ENCODE measurements around the gene CAMK1D. TPM values are rescaled to one million over a fixed set of nuclear protein-coding genes. Genes with fewer than 3 reads are reported as not detected.
"Not testable (repeated sequence)": the region's sequence is repeated elsewhere in the genome, so short reads cannot be mapped to it uniquely, and the experiment has no call there.

The CAMK1D gene
- total RNA-seq, 2 experiments from 2014 or later = 3.4 to 4.2 TPM

DNA sequence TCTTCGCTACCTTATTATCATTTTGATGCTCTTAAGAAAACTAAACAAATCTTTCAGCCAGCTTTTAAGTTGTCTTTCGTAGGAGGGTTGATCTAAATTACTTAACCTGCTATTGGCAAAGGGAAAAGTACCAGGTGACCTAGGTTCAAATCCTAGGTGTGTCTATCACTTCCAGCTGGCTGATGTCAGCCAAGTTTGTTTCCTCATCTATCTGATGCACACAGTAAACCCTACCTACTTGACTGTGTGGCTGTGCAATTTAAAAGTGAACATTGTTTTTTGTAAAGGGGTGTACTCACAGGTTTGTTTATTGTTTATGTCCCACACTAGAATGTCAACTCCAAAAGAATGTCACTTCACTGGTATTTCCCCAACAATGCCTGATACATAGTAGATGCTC is 21.9 kb upstream of the CAMK1D start:
- ChIA-PET POLR2A (interaction anchor here (0.6 kb wide), 1 partner anchor 34 kb away, joined by 3 read pairs; no protein-coding TSS in a partner anchor), CTCF (interaction anchor here (1.5 kb wide), 1 partner anchor 329 kb away, joined by 3 read pairs; no protein-coding TSS in a partner anchor)
- no peak for ATAC-seq
- H3K27ac Mint-ChIP-seq = no peak overlapping the region
- no peak overlapping the region for H3K4me3 Mint-ChIP-seq
- no peak for DNase-seq
- peaks cover 4% of the 10 kb centered on the region for H3K27me3 Mint-ChIP-seq (ENCODE audit: low read depth)
- H3K4me1 Mint-ChIP-seq (ENCODE audit: low read depth) = no peaks in the 10 kb centered on the region
- no peaks in the 10 kb centered on the region for H3K36me3 Mint-ChIP-seq (ENCODE audit: low read depth)
- no peaks in the 10 kb centered on the region for H3K9me3 Mint-ChIP-seq (ENCODE audit: insufficient read depth)

DNA sequence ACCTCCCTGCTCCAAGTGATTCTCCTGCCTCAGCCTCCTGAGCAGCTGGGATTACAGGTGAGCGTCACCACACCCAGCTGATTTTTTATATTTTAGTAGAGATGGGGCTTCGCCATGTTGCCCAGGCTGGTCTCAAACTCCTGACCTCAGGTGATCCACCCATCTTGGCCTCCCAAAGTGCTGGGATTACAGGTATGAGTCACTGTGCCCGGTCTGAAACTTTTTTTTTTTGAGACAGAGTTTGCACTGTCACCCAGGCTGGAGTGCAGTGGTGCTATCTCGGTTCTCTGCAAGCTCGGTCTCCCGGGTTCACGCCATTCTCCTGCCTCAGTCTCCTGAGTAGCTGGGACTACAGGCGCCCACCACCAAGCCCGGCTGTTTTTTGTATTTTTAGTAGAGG is 21.0 kb upstream of the CAMK1D start:
- ATAC-seq, H3K4me3 Mint-ChIP-seq, CTCF ChIA-PET: not testable (repeated sequence)

DNA sequence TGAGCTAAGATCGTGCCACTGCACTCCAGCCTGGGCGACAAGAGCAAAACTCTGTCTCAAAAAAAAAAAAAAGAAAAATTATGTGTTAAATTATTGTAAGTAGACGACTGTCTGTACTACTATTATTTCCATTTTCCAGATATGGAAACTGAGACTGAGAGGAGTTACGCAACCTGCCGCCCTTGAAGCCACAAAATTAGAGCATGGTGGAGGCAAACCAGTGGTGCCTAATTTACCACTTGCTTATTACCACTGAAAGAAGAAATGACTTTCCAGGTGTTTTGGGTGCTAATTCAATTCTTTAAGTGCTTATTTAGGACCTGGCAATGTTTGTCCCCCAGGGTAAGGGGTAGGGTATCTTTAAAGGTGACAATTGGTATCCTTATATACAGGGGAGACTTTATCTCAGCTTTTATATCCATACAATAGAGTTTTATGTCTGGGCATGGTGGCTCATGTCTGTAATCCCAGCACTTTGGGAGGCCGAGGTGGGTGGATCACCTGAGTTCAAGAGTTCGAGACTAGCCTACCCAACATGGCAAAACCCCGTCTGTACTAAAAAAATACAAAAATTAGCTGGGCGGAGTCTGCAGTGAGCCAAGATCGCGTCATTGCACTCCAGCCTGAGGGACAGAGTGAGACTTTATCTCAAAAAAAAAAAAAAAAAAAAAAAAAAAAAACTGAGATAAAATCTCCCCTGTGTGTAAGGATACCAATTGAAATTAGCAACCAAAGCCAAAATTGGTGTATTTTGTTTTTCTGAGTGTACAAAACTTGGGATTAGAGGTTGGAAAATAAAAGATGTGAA is 16.6 kb upstream of the CAMK1D start:
- H3K9me3 Mint-ChIP-seq (ENCODE audit: insufficient read depth) = no peaks in the 10 kb centered on the region
- H3K27me3 Mint-ChIP-seq (ENCODE audit: low read depth) = no peaks in the 10 kb centered on the region
- ChIA-PET POLR2A (no interaction called here), CTCF (interaction anchor here (1.1 kb wide), 1 partner anchor 16 kb away, joined by 3 read pairs; no protein-coding TSS in a partner anchor)
- no peak overlapping the region for H3K4me3 Mint-ChIP-seq
- DNase-seq (no peak), ATAC-seq (no peak)
- no peak overlapping the region for H3K27ac Mint-ChIP-seq
- H3K36me3 Mint-ChIP-seq (ENCODE audit: low read depth) = no peaks in the 10 kb centered on the region
- no peaks in the 10 kb centered on the region for H3K4me1 Mint-ChIP-seq (ENCODE audit: low read depth)

More for the DNA sequence above, 21.0 kb upstream of the CAMK1D start:
- H3K36me3 Mint-ChIP-seq (ENCODE audit: low read depth); POLR2A ChIA-PET; H3K9me3 Mint-ChIP-seq (ENCODE audit: insufficient read depth); DNase-seq; H3K4me1 Mint-ChIP-seq (ENCODE audit: low read depth); H3K27me3 Mint-ChIP-seq (ENCODE audit: low read depth); H3K27ac Mint-ChIP-seq: not testable (repeated sequence)

DNA sequence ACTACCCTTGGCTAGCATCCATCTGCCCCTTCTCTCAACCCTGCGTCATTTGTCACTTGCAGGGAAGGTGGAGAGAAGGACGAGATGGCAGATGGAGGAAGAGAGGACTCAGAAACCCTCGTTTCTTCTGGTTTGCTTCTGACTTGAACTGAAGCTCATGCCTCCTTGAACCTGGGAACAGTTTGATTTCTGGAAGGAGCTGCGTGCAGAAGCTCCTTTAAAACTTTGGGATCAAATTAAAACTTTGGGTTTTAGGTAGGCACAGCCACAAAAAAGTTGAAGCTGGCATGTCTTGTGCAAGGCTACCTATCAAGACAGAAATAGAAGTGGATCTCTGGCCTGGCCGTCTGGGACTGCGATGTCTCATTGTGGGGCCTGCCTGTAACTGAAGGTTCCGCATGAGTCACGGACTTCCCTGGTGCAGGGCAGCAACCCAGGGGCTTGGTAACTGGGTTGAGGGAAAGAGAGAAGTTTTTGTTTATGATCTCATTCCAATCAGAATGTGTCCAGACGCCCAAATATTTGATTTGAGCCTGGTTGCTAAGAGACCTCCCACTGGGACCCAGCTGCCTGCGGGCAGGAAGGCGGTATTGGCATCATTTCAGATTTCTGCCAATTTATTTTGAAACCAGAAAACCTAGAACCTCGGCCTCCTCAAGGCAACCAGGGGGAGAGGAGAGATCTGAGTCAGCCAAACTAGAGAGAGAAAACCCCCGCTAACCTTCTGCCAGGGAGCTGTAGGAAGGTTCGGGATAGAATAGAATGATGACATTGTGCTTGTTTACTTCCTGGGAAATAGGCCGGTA is 15.8 kb upstream of the CAMK1D start:
- Mint-ChIP-seq H3K27ac (no peak overlapping the region), H3K27me3 (ENCODE audit: low read depth) (no peaks in the 10 kb centered on the region), H3K4me1 (ENCODE audit: low read depth) (no peaks in the 10 kb centered on the region), H3K9me3 (ENCODE audit: insufficient read depth) (no peaks in the 10 kb centered on the region), H3K4me3 (no peak overlapping the region), H3K36me3 (ENCODE audit: low read depth) (no peaks in the 10 kb centered on the region)
- ATAC-seq = no peak
- ChIA-PET POLR2A (no interaction called here), CTCF (interaction anchor here (1.1 kb wide), 1 partner anchor 15 kb away, joined by 3 read pairs; no protein-coding TSS in a partner anchor)
- DNase-seq = no peak

DNA sequence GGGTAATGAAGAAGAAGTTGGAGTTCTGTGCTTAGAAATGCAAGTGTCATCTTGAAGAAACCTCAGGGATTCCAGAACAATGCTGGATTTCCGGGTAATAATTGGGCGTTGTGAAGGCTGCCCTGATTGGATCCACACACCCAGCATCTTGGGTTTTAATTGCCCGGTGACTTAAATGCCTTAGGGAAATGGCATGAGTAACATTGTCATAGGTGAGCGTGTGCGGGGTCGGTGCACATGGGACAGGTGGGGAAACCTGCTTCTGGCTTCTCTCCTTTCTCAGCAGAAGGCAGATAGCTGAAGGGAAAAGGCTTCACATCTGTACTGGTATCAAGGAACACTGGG is 15.2 kb upstream of the CAMK1D start:
- DNase-seq (no peak), ATAC-seq (no peak)
- no peak overlapping the region for H3K4me3 Mint-ChIP-seq
- POLR2A ChIA-PET = no interaction called here
- H3K4me1 Mint-ChIP-seq (ENCODE audit: low read depth) = no peaks in the 10 kb centered on the region
- H3K9me3 Mint-ChIP-seq (ENCODE audit: insufficient read depth) = no peaks in the 10 kb centered on the region
- CTCF ChIA-PET = no interaction called here
- no peaks in the 10 kb centered on the region for H3K36me3 Mint-ChIP-seq (ENCODE audit: low read depth)
- H3K27me3 Mint-ChIP-seq (ENCODE audit: low read depth) = peaks cover 2% of the 10 kb centered on the region
- no peak overlapping the region for H3K27ac Mint-ChIP-seq

DNA sequence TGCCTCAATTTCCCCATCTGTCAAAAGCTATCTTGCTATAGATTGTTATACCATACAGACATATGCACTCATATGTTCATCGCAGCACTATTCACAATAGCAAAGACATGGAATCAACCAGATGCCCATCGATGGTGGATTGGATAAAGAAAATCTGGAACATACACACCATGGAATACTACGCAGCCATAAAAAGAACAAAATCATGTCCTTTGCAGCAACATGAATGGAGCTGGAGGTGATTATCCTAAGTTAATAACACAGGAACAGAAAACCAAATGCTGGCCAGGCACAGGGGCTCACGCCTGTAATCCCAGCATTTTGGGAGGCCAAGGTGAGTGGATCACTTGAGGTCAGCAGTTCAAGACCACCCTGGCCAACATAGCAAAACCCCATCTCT is 14.2 kb upstream of the CAMK1D start:
- POLR2A ChIA-PET; H3K27ac Mint-ChIP-seq; H3K36me3 Mint-ChIP-seq (ENCODE audit: low read depth); H3K4me1 Mint-ChIP-seq (ENCODE audit: low read depth); CTCF ChIA-PET; ATAC-seq; H3K4me3 Mint-ChIP-seq; DNase-seq; H3K9me3 Mint-ChIP-seq (ENCODE audit: insufficient read depth); H3K27me3 Mint-ChIP-seq (ENCODE audit: low read depth): not testable (repeated sequence)

DNA sequence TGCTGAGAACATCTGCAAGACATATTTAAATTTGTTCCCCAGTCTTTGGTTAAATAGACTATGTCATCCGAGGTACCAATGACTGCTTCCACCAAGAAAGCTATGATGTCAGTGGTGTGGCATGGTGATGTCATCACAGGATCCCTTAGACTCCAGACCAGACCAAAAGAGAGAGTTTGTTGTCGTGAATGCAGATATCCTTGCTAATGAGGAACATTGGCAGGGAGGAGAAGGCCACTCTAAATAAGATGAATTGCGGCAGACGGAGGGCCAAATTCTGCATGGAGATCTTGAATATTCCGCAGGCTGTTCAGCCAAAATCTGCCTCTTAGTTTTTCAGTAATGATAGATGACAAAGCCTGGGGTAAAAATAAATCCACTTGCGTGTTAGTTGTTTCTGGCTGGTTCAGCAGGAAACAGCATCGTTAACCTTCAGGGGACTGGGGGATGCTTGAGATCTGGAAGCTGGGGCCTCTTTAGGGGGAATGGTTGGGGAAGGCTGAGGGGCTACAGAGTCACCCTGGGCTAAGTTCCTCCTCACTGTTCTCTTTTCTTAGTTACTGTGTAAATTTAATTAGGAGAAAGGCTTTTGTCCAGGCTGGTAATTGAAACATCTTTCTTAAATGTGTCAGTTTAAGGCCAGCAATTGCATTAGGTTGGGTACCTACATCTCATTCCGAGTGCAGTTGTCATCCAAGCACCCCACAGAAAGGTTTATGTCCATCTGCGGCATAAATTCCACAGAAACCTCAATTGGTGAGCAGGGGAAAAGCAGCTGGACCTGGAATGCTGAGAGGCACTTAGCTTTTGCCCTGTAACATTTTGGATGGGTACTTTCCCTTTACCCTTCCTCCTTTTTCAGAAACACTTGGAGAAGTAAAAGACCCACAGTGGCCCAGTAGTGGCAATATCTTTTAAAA is 11.6 kb upstream of the CAMK1D start:
- no peaks in the 10 kb centered on the region for H3K9me3 Mint-ChIP-seq (ENCODE audit: insufficient read depth)
- DNase-seq = no peak
- H3K27ac Mint-ChIP-seq = no peak overlapping the region
- H3K4me1 Mint-ChIP-seq (ENCODE audit: low read depth) = no peaks in the 10 kb centered on the region
- H3K36me3 Mint-ChIP-seq (ENCODE audit: low read depth) = no peaks in the 10 kb centered on the region
- peaks cover 8% of the 10 kb centered on the region for H3K27me3 Mint-ChIP-seq (ENCODE audit: low read depth)
- ChIA-PET POLR2A (no interaction called here), CTCF (no interaction called here)
- ATAC-seq = no peak
- H3K4me3 Mint-ChIP-seq = no peak overlapping the region

DNA sequence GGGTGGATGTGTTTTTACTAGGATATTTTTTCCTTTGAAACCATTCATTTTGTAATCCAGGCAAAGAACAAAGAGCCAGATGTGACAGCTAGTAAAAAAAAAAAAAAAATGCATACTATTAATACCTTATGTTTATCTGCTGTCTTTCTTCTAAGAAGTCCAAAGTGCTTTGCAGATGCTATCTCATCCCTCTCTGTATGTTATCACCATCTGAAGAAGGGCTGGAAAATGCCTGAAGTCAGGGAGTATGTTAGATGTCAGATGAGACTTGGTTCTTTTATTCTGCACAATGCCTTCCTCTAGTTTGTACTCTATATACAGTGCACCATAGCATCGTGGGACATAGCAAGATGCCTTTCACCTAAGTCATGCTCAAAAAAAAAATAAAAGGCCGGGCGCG is 10.4 kb upstream of the CAMK1D start:
- no peak for ATAC-seq
- H3K4me1 Mint-ChIP-seq (ENCODE audit: low read depth) = no peaks in the 10 kb centered on the region
- no peak for DNase-seq
- H3K27me3 Mint-ChIP-seq (ENCODE audit: low read depth) = peaks cover 11% of the 10 kb centered on the region
- ChIA-PET CTCF (no interaction called here), POLR2A (no interaction called here)
- no peaks in the 10 kb centered on the region for H3K9me3 Mint-ChIP-seq (ENCODE audit: insufficient read depth)
- H3K27ac Mint-ChIP-seq = no peak overlapping the region
- H3K36me3 Mint-ChIP-seq (ENCODE audit: low read depth) = no peaks in the 10 kb centered on the region
- H3K4me3 Mint-ChIP-seq = no peak overlapping the region

DNA sequence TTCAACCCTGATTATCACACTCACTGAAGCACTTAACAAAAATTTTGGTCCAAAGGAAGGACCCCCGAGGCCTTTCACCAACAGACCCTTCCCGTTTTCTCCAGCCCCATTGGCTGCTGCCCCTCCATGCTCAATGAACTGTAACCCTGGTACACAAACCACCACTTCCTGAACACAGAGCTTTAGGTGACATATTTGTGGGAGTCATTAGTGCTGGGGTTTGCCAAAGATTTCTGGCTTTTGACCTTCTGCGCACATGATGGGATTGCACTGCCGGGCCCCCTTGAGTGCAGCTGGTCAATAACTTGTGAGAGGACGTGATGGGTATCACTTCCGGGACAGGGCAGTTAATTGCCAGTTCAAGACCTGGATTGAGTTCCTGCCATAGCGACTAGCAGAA is 9.0 kb upstream of the CAMK1D start:
- Mint-ChIP-seq H3K27ac (no peak overlapping the region), H3K27me3 (ENCODE audit: low read depth) (peaks cover 15% of the 10 kb centered on the region), H3K4me3 (no peak overlapping the region), H3K9me3 (ENCODE audit: insufficient read depth) (no peaks in the 10 kb centered on the region), H3K36me3 (ENCODE audit: low read depth) (no peaks in the 10 kb centered on the region), H3K4me1 (ENCODE audit: low read depth) (peaks cover 3% of the 10 kb centered on the region)
- DNase-seq (no peak), ATAC-seq (no peak)
- ChIA-PET POLR2A (no interaction called here), CTCF (no interaction called here)

DNA sequence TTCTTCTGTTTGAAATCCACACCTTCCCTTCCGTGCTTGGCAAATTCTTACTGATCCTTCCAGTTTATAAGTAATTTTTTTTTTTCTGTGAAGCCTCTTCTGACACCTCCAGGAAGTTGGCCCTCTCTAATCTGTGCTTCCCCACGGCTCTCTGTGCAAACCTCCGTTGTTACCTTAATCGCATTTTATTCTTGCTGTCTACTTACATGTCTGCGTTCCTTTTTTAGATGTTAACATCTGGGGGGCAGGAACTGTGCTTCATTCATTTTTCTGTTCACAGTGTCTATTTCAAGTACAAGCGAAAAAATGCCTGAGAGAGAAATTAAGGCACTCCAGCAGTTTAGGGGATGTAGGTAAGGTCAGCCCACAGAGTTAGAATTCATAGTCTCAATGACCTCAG is 8.4 kb upstream of the CAMK1D start:
- H3K36me3 Mint-ChIP-seq (ENCODE audit: low read depth) = no peaks in the 10 kb centered on the region
- H3K4me1 Mint-ChIP-seq (ENCODE audit: low read depth) = peaks cover 3% of the 10 kb centered on the region
- ATAC-seq = no peak
- DNase-seq = no peak
- H3K9me3 Mint-ChIP-seq (ENCODE audit: insufficient read depth) = no peaks in the 10 kb centered on the region
- ChIA-PET CTCF (no interaction called here), POLR2A (no interaction called here)
- peaks cover 15% of the 10 kb centered on the region for H3K27me3 Mint-ChIP-seq (ENCODE audit: low read depth)
- no peak overlapping the region for H3K27ac Mint-ChIP-seq
- no peak overlapping the region for H3K4me3 Mint-ChIP-seq

DNA sequence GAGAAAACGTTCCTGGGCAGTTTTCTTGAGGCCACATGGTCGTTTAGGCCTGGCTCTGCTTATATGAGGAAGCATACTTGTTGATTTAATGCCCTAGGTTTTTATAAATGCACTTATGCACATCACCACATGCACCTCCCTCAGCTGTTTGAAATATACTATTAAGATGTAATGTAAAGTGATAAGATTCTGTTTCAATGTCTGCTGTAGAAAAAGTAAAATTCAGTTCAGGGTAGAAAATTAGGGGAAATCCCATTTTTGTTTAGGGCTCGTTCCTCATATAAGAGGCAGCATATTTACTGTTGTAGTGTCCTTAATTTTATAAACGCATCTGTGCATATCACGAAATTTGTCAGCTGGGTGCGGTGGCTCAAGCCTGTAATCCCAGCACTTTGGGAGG is 7.8 kb upstream of the CAMK1D start:
- H3K27ac Mint-ChIP-seq = no peak overlapping the region
- CTCF ChIA-PET = no interaction called here

More for the DNA sequence above, 7.8 kb upstream of the CAMK1D start:
- Mint-ChIP-seq H3K4me1 (ENCODE audit: low read depth) (peaks cover 3% of the 10 kb centered on the region), H3K4me3 (no peak overlapping the region), H3K9me3 (ENCODE audit: insufficient read depth) (no peaks in the 10 kb centered on the region), H3K36me3 (ENCODE audit: low read depth) (no peaks in the 10 kb centered on the region), H3K27me3 (ENCODE audit: low read depth) (peaks cover 17% of the 10 kb centered on the region)
- no peak for ATAC-seq
- DNase-seq = no peak
- POLR2A ChIA-PET = no interaction called here

All from activated CD8-positive, alpha-beta T cell treated with anti-CD3 and anti-CD28 coated beads, Interleukin-2, amount 10 ng/mL, durations not matched to agents 7 days and 5 days (primary cell).